ENCODE results near the gene FURIN. TPM values are rescaled to one million over a fixed set of nuclear protein-coding genes. Genes with fewer than 3 reads are reported as not detected.

The FURIN gene
- total and polyA plus RNA-seq, 2 experiments from 2014 or later, result 57.7 to 79.6 TPM

GRCh38 chr15:90909976-90910375 lies 41.6 kb downstream of the FURIN start:
- no peak for TF ChIP-seq CTCF (IDR thresholded peaks at IDR 0.05; ENCODE audit: low read depth, low read length)
- Histone ChIP-seq H3K27me3 (no peaks in the 10 kb centered on the region), H3K36me3 (peaks cover 33% of the 10 kb centered on the region), H3K4me1 (ENCODE audit: low read depth) (peaks cover 7% of the 10 kb centered on the region), H3K4me3 (no peak overlapping the region), H3K27ac (no peak overlapping the region), H3K9me3 (ENCODE audit: low read depth) (no peaks in the 10 kb centered on the region)
- no peak for DNase-seq (ENCODE audit: low read depth in 1 of 2, low spot score in 1 of 2)

- no peak for TF ChIP-seq CTCF (IDR thresholded peaks at IDR 0.05; ENCODE audit: low read depth, low read length)
- no peak overlapping the region for H3K27ac ChIP-seq
- no peak overlapping the region for H3K4me3 ChIP-seq
- no peak for DNase-seq (ENCODE audit: low read depth in 1 of 2, low spot score in 1 of 2)
- peaks cover 7% of the 10 kb centered on the region for H3K4me1 ChIP-seq (ENCODE audit: low read depth)
- H3K27me3 ChIP-seq, result no peaks in the 10 kb centered on the region
- peaks cover 29% of the 10 kb centered on the region for H3K36me3 ChIP-seq
- no peaks in the 10 kb centered on the region for H3K9me3 ChIP-seq (ENCODE audit: low read depth)
Measured at GRCh38 chr15:90910441-90911301, 42.3 kb downstream of the FURIN start.

GRCh38 chr15:90911302-90911623 lies 42.9 kb downstream of the FURIN start:
- no peaks in the 10 kb centered on the region for H3K27me3 ChIP-seq
- H3K9me3 ChIP-seq (ENCODE audit: low read depth), result no peaks in the 10 kb centered on the region
- H3K4me1 ChIP-seq (ENCODE audit: low read depth), result peaks cover 7% of the 10 kb centered on the region
- DNase-seq (ENCODE audit: low read depth in 1 of 2, low spot score in 1 of 2), result no peak
- no peak overlapping the region for H3K27ac ChIP-seq
- peaks cover 26% of the 10 kb centered on the region for H3K36me3 ChIP-seq
- TF ChIP-seq CTCF (IDR thresholded peaks at IDR 0.05; ENCODE audit: low read depth, low read length), result no peak
- no peak overlapping the region for H3K4me3 ChIP-seq

GRCh38 chr15:90911906-90912769 lies 43.8 kb downstream of the FURIN start:
- Histone ChIP-seq H3K36me3 (peaks cover 22% of the 10 kb centered on the region), H3K4me1 (ENCODE audit: low read depth) (peaks cover 12% of the 10 kb centered on the region), H3K9me3 (ENCODE audit: low read depth) (no peaks in the 10 kb centered on the region), H3K27ac (no peak overlapping the region), H3K4me3 (no peak overlapping the region), H3K27me3 (no peaks in the 10 kb centered on the region)
- no peak for TF ChIP-seq CTCF (IDR thresholded peaks at IDR 0.05; ENCODE audit: low read depth, low read length)
- DNase-seq (ENCODE audit: low read depth in 1 of 2, low spot score in 1 of 2), result no peak

GRCh38 chr15:90912770-90913075 lies 44.3 kb downstream of the FURIN start:
- H3K36me3 ChIP-seq, result peaks cover 16% of the 10 kb centered on the region
- no peak for DNase-seq (ENCODE audit: low read depth in 1 of 2, low spot score in 1 of 2)
- TF ChIP-seq CTCF (IDR thresholded peaks at IDR 0.05; ENCODE audit: low read depth, low read length), result no peak

More at GRCh38 chr15:90912770-90913075, 44.3 kb downstream of the FURIN start:
- peaks cover 12% of the 10 kb centered on the region for H3K4me1 ChIP-seq (ENCODE audit: low read depth)
- no peak overlapping the region for H3K27ac ChIP-seq
- H3K9me3 ChIP-seq (ENCODE audit: low read depth), result no peaks in the 10 kb centered on the region
- no peak overlapping the region for H3K4me3 ChIP-seq
- no peaks in the 10 kb centered on the region for H3K27me3 ChIP-seq

Measured in cardiac muscle cell (in vitro differentiated cells and primary cell).